ENCODE measurements around the gene DNAH11. TPM values are rescaled to one million over a fixed set of nuclear protein-coding genes. Genes with fewer than 3 reads are reported as not detected.

DNAH11 gene
- total RNA-seq, 2 donors from 2014 or later, result 1.6 to 13.3 TPM

- WGBS, result 82% methylated on average over 3 of the region's 3 CpGs
- no peaks in the 10 kb centered on the region for H3K27me3 ChIP-seq (replicated peaks; ENCODE audit: insufficient read depth)
- intact Hi-C loops (cut with DNase I), result no loop called here
- H3K36me3 ChIP-seq, result no peaks in the 10 kb centered on the region
- TF ChIP-seq POLR2A (IDR thresholded peaks at IDR 0.05), result no peak
- TF ChIP-seq, protein P1, sequence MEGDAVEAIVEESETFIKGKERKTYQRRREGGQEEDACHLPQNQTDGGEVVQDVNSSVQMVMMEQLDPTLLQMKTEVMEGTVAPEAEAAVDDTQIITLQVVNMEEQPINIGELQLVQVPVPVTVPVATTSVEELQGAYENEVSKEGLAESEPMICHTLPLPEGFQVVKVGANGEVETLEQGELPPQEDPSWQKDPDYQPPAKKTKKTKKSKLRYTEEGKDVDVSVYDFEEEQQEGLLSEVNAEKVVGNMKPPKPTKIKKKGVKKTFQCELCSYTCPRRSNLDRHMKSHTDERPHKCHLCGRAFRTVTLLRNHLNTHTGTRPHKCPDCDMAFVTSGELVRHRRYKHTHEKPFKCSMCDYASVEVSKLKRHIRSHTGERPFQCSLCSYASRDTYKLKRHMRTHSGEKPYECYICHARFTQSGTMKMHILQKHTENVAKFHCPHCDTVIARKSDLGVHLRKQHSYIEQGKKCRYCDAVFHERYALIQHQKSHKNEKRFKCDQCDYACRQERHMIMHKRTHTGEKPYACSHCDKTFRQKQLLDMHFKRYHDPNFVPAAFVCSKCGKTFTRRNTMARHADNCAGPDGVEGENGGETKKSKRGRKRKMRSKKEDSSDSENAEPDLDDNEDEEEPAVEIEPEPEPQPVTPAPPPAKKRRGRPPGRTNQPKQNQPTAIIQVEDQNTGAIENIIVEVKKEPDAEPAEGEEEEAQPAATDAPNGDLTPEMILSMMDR (IDR thresholded peaks at IDR 0.05), result no peak
- TF ChIP-seq POLR2AphosphoS5 (IDR thresholded peaks at IDR 0.05), result no peak
- H3K27ac ChIP-seq, result no peak overlapping the region
- no peaks in the 10 kb centered on the region for H3K4me1 ChIP-seq (replicated peaks)
- no peak for DNase-seq (ENCODE audit: low spot score)
- no peaks in the 10 kb centered on the region for H3K9me3 ChIP-seq
- H3K4me3 ChIP-seq, result no peak overlapping the region
Measured at GRCh38 chr7:21915140-21915539, 372.3 kb downstream of the DNAH11 start.

GRCh38 chr7:21916176-21916575, 373.3 kb downstream of the DNAH11 start:
- no peaks in the 10 kb centered on the region for H3K4me1 ChIP-seq (replicated peaks)
- DNase-seq (ENCODE audit: low spot score), result no peak
- H3K27me3 ChIP-seq (replicated peaks; ENCODE audit: insufficient read depth), result no peaks in the 10 kb centered on the region
- H3K4me3 ChIP-seq, result no peak overlapping the region
- intact Hi-C loops (cut with DNase I), result no loop called here
- 93% methylated on average over 7 of the region's 7 CpGs for WGBS
- no peak overlapping the region for H3K27ac ChIP-seq
- TF ChIP-seq POLR2AphosphoS5 (IDR thresholded peaks at IDR 0.05) (no peak), POLR2A (IDR thresholded peaks at IDR 0.05) (no peak)
- TF ChIP-seq, protein P1 (IDR thresholded peaks at IDR 0.05), result no peak
- no peaks in the 10 kb centered on the region for H3K9me3 ChIP-seq
- no peaks in the 10 kb centered on the region for H3K36me3 ChIP-seq

GRCh38 chr7:21916629-21917028, 373.8 kb downstream of the DNAH11 start:
- H3K27me3 ChIP-seq (replicated peaks; ENCODE audit: insufficient read depth), result no peaks in the 10 kb centered on the region
- no peaks in the 10 kb centered on the region for H3K36me3 ChIP-seq
- WGBS, result 91% methylated on average over 5 of the region's 5 CpGs
- no peak for TF ChIP-seq POLR2AphosphoS5 (IDR thresholded peaks at IDR 0.05)
- no peak overlapping the region for H3K27ac ChIP-seq
- no peak overlapping the region for H3K4me3 ChIP-seq
- H3K9me3 ChIP-seq, result no peaks in the 10 kb centered on the region
- intact Hi-C loops (cut with DNase I), result no loop called here
- no peak for DNase-seq (ENCODE audit: low spot score)
- no peaks in the 10 kb centered on the region for H3K4me1 ChIP-seq (replicated peaks)

DNA sequence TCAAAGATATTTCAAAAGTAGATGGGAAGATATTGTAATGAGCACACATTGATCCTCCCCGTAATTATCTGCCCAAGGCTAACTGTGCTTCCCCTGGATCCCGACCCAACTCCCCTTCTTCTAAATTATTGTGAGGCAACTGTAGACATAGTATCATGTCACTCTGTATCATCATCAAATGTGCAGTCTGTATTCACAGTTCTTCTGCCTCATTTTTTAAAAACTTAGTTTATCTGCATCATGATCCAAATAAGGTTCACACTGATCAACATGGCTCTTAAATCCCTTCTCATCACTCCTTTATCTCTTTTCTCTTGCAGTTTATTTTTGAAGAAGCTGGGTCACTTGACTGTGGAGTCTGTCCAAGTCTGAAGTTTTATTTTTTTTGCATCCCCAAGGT, 375.4 kb downstream of the DNAH11 start:
- TF ChIP-seq, protein P1 (IDR thresholded peaks at IDR 0.05), result no peak
- TF ChIP-seq POLR2AphosphoS5 (IDR thresholded peaks at IDR 0.05), result no peak
- TF ChIP-seq POLR2A (IDR thresholded peaks at IDR 0.05), result no peak
- H3K9me3 ChIP-seq, result no peaks in the 10 kb centered on the region
- no peak overlapping the region for H3K27ac ChIP-seq
- no peaks in the 10 kb centered on the region for H3K4me1 ChIP-seq (replicated peaks)
- 91% methylated on average over 2 of the region's 2 CpGs for WGBS
- H3K27me3 ChIP-seq (replicated peaks; ENCODE audit: insufficient read depth), result no peaks in the 10 kb centered on the region
- H3K36me3 ChIP-seq, result no peaks in the 10 kb centered on the region
- intact Hi-C loops (cut with DNase I), result no loop called here
- DNase-seq (ENCODE audit: low spot score), result no peak
- H3K4me3 ChIP-seq, result no peak overlapping the region

DNA sequence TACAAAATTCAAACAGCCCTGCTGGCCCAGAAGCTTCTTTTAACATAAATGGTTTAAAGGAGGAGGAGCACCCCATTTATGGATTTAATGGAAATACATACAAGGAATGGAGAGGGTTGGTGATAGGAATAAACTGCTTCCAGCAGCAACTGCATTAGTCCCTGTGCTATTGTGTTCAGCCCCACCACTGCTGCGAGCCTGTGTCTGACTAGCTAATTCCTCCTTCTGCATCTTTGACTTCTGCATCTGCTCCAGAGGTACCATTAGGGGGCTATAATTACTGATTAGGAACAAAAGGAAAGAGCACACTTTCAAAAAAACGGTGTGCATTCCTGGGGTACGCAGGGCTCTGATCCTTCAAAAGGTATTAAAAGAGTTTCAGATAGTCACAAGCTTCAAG, 378.1 kb downstream of the DNAH11 start:
- no peaks in the 10 kb centered on the region for H3K9me3 ChIP-seq
- TF ChIP-seq POLR2AphosphoS5 (IDR thresholded peaks at IDR 0.05) (no peak), POLR2A (IDR thresholded peaks at IDR 0.05) (no peak)
- TF ChIP-seq, protein P1 (IDR thresholded peaks at IDR 0.05), result no peak
- no peaks in the 10 kb centered on the region for H3K36me3 ChIP-seq
- WGBS, result 58% methylated on average over 3 of the region's 3 CpGs
- intact Hi-C loops (cut with DNase I), result no loop called here
- H3K4me1 ChIP-seq (replicated peaks), result no peaks in the 10 kb centered on the region
- DNase-seq (ENCODE audit: low spot score), result no peak
- H3K27me3 ChIP-seq (replicated peaks; ENCODE audit: insufficient read depth), result no peaks in the 10 kb centered on the region
- H3K4me3 ChIP-seq, result no peak overlapping the region
- H3K27ac ChIP-seq, result no peak overlapping the region

All from prostate gland (tissue), 2 donors.